ENCODE data around the gene SNAP47.

The SNAP47 gene

GRCh38 chr1:227731241-227731677 lies 4.0 kb upstream of the SNAP47 start:
- Histone ChIP-seq H3K27me3 (ENCODE audit: control insufficient read depth in 3 of 3, insufficient read depth in 3 of 3, low read depth in 1 of 3, low read length in 3 of 3) (peaks cover 0 to 1% (median 0%) of the 10 kb centered on the region in 3 experiments), H3K4me3 (ENCODE audit: low read length in 2 of 2) (no peak overlapping the region), H4K91ac (ENCODE audit: low read depth, low read length, poor library complexity) (no peak overlapping the region), H3K23ac (ENCODE audit: low read depth, low read length, poor library complexity) (no peak overlapping the region), H3K4me2 (ENCODE audit: insufficient read depth, low read length, poor library complexity, severe bottlenecking) (no peak overlapping the region), H3K27ac (replicated peaks; ENCODE audit: low read length) (no peak overlapping the region), H3K36me3 (replicated peaks in 1 of 2; ENCODE audit: control insufficient read depth in 2 of 2, insufficient read depth in 2 of 2, low read length in 2 of 2) (peaks cover 27 to 34% of the 10 kb centered on the region in 2 donors), H3K14ac (ENCODE audit: low read length) (no peak overlapping the region), H3K4ac (ENCODE audit: low read length) (no peak overlapping the region), H3K18ac (ENCODE audit: low read length) (no peak overlapping the region), H4K8ac (ENCODE audit: low read depth, low read length) (no peak overlapping the region), H3K9ac (ENCODE audit: low read depth, low read length, poor library complexity) (no peak overlapping the region), H2BK15ac (ENCODE audit: low read length) (no peak overlapping the region), H3K9me3 (replicated peaks in 1 of 2; ENCODE audit: control insufficient read depth in 2 of 2, insufficient read depth in 1 of 2, low read depth in 1 of 2, low read length in 2 of 2) (peaks cover 0 to 3% of the 10 kb centered on the region in 2 donors), H3K79me1 (ENCODE audit: low read depth, low read length) (peaks cover 27% of the 10 kb centered on the region), H2AK5ac (ENCODE audit: low read depth, low read length) (no peak overlapping the region), H2BK120ac (ENCODE audit: low read depth, low read length) (no peak overlapping the region), H3K4me1 (ENCODE audit: control insufficient read depth in 2 of 2, insufficient read depth in 1 of 2, low read depth in 1 of 2, low read length in 2 of 2) (peaks cover 16 to 20% of the 10 kb centered on the region in 2 donors), H2AFZ (ENCODE audit: low read length) (no peak overlapping the region), H2BK5ac (ENCODE audit: low read length) (no peak overlapping the region), H2BK12ac (ENCODE audit: low read length) (no peak overlapping the region)
- no peak for DNase-seq (ENCODE audit: low spot score)
- no CpG with 5 or more reads among the region's 11 CpGs for WGBS, 2 donors (ENCODE audit: extremely low coverage in 2 of 2, insufficient read length in 2 of 2, insufficient replicate concordance in 1 of 2)

GRCh38 chr1:227731696-227732585 lies 3.3 kb upstream of the SNAP47 start:
- no peak overlapping the region for H3K4me2 ChIP-seq (ENCODE audit: insufficient read depth, low read length, poor library complexity, severe bottlenecking)
- no peak overlapping the region for H2BK15ac ChIP-seq (ENCODE audit: low read length)
- peaks cover 0 to 1% (median 0%) of the 10 kb centered on the region in 3 experiments for H3K27me3 ChIP-seq (ENCODE audit: control insufficient read depth in 3 of 3, insufficient read depth in 3 of 3, low read depth in 1 of 3, low read length in 3 of 3)
- no peak overlapping the region for H2BK12ac ChIP-seq (ENCODE audit: low read length)
- no peak overlapping the region for H4K91ac ChIP-seq (ENCODE audit: low read depth, low read length, poor library complexity)
- no peak overlapping the region for H4K8ac ChIP-seq (ENCODE audit: low read depth, low read length)
- H3K9ac ChIP-seq (ENCODE audit: low read depth, low read length, poor library complexity), result no peak overlapping the region
- no peak overlapping the region for H3K14ac ChIP-seq (ENCODE audit: low read length)
- no peak overlapping the region for H3K18ac ChIP-seq (ENCODE audit: low read length)
- H2BK5ac ChIP-seq (ENCODE audit: low read length), result no peak overlapping the region
- DNase-seq (ENCODE audit: low spot score), result no peak
- H3K9me3 ChIP-seq (replicated peaks in 1 of 2; ENCODE audit: control insufficient read depth in 2 of 2, insufficient read depth in 1 of 2, low read depth in 1 of 2, low read length in 2 of 2), result no peaks in the 10 kb centered on the region
- no peak overlapping the region for H3K4me3 ChIP-seq (ENCODE audit: low read length in 2 of 2)
- peak overlapping the region; percentile 0 for H3K23ac ChIP-seq (ENCODE audit: low read depth, low read length, poor library complexity)
- peaks cover 17 to 20% of the 10 kb centered on the region in 2 donors for H3K4me1 ChIP-seq (ENCODE audit: control insufficient read depth in 2 of 2, insufficient read depth in 1 of 2, low read depth in 1 of 2, low read length in 2 of 2)
- no peak overlapping the region for H2AFZ ChIP-seq (ENCODE audit: low read length)
- no CpG with 5 or more reads among the region's 19 CpGs for WGBS, 2 donors (ENCODE audit: extremely low coverage in 2 of 2, insufficient read length in 2 of 2, insufficient replicate concordance in 1 of 2)
- H3K4ac ChIP-seq (ENCODE audit: low read length), result no peak overlapping the region
- H3K79me1 ChIP-seq (ENCODE audit: low read depth, low read length), result peaks cover 30% of the 10 kb centered on the region
- H3K27ac ChIP-seq (replicated peaks; ENCODE audit: low read length), result no peak overlapping the region
- no peak overlapping the region for H2AK5ac ChIP-seq (ENCODE audit: low read depth, low read length)
- peaks cover 27 to 34% of the 10 kb centered on the region in 2 donors for H3K36me3 ChIP-seq (replicated peaks in 1 of 2; ENCODE audit: control insufficient read depth in 2 of 2, insufficient read depth in 2 of 2, low read length in 2 of 2)
- no peak overlapping the region for H2BK120ac ChIP-seq (ENCODE audit: low read depth, low read length)

DNA sequence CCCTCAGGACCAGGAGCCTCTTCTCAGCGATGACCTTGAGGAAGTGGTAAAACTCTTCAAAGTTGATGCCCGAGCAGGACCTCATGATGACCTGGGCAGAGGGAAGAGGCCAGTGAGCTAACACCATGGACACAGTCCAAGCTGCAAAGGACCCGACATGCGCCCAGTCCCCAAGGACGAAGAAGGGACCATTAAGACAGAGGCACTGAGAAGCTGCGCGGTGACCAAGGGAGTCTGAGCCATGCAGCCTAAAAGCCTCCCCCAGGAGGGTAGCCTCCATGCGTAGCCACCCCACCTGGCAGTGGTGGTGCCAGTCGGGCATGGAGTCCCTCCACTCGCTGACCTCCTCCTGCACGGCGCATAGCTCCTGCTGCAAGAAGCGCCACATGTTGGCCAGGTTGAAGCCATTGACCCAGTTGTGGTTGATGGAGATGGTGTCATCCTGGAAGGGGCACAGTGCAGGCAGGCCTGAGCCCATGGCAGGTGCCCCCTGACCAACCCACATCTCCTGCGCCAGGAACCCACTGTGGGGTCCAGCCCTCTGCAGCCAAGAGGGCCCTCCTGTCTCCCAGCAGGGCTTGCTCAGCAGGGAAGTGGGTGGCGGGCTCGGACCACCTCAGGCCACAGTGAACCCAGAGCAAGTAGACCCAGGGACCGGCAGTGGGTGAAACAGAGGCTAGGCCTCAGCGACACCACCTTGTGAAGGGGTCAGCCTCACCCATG lies 2.5 kb upstream of the SNAP47 start:
- no peak overlapping the region for H3K4me2 ChIP-seq (ENCODE audit: insufficient read depth, low read length, poor library complexity, severe bottlenecking)
- H3K36me3 ChIP-seq (replicated peaks in 1 of 2; ENCODE audit: control insufficient read depth in 2 of 2, insufficient read depth in 2 of 2, low read length in 2 of 2), result peaks cover 27 to 34% of the 10 kb centered on the region in 2 donors
- peaks cover 0 to 1% (median 0%) of the 10 kb centered on the region in 3 experiments for H3K27me3 ChIP-seq (ENCODE audit: control insufficient read depth in 3 of 3, insufficient read depth in 3 of 3, low read depth in 1 of 3, low read length in 3 of 3)
- H3K79me1 ChIP-seq (ENCODE audit: low read depth, low read length), result peaks cover 31% of the 10 kb centered on the region
- H3K9me3 ChIP-seq (replicated peaks in 1 of 2; ENCODE audit: control insufficient read depth in 2 of 2, insufficient read depth in 1 of 2, low read depth in 1 of 2, low read length in 2 of 2), result no peaks in the 10 kb centered on the region
- H3K14ac ChIP-seq (ENCODE audit: low read length), result no peak overlapping the region
- no peak overlapping the region for H2BK12ac ChIP-seq (ENCODE audit: low read length)
- peaks cover 17 to 20% of the 10 kb centered on the region in 2 donors for H3K4me1 ChIP-seq (ENCODE audit: control insufficient read depth in 2 of 2, insufficient read depth in 1 of 2, low read depth in 1 of 2, low read length in 2 of 2)
- no peak overlapping the region for H3K9ac ChIP-seq (ENCODE audit: low read depth, low read length, poor library complexity)
- no peak overlapping the region for H4K91ac ChIP-seq (ENCODE audit: low read depth, low read length, poor library complexity)
- no peak overlapping the region for H2BK15ac ChIP-seq (ENCODE audit: low read length)
- H3K23ac ChIP-seq (ENCODE audit: low read depth, low read length, poor library complexity), result peak overlapping the region; percentile 33
- H2AK5ac ChIP-seq (ENCODE audit: low read depth, low read length), result no peak overlapping the region
- no peak overlapping the region for H4K8ac ChIP-seq (ENCODE audit: low read depth, low read length)
- no peak overlapping the region for H2BK5ac ChIP-seq (ENCODE audit: low read length)
- no peak for DNase-seq (ENCODE audit: low spot score)
- no peak overlapping the region for H2BK120ac ChIP-seq (ENCODE audit: low read depth, low read length)
- no peak overlapping the region for H3K18ac ChIP-seq (ENCODE audit: low read length)
- no peak overlapping the region for H3K4ac ChIP-seq (ENCODE audit: low read length)
- H2AFZ ChIP-seq (ENCODE audit: low read length), result no peak overlapping the region
- WGBS, 2 donors (ENCODE audit: extremely low coverage in 2 of 2, insufficient read length in 2 of 2, insufficient replicate concordance in 1 of 2), result no CpG with 5 or more reads among the region's 18 CpGs
- H3K4me3 ChIP-seq (ENCODE audit: low read length in 2 of 2), result peak overlapping the region in 1 of 2 donors; percentile 14
- no peak overlapping the region for H3K27ac ChIP-seq (replicated peaks; ENCODE audit: low read length)

DNA sequence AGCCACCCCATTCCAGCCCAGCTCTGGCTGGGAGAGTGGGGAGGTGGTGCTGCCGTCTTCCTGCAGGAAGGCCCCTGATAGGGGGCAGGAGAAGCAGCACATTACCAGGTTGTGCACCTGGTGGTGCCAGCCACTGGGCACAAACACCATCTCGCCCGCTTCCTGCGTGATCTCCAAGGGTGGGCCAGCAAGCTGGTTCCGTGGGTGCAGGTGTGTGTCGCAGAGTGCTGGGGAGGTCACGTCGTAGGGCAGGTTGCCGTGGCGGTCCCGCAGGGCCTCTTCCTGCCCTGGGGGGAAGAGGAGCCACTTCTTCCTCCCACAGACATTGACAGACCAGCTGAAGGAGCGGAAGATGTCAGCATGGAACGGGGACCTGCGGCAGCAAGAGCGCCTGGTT lies 1.9 kb upstream of the SNAP47 start:
- Histone ChIP-seq H3K79me1 (ENCODE audit: low read depth, low read length) (peaks cover 31% of the 10 kb centered on the region), H2BK12ac (ENCODE audit: low read length) (no peak overlapping the region), H3K27ac (replicated peaks; ENCODE audit: low read length) (no peak overlapping the region), H3K4me3 (ENCODE audit: low read length in 2 of 2) (peak overlapping the region in 1 of 2 donors; percentile 68), H2AFZ (ENCODE audit: low read length) (no peak overlapping the region), H3K14ac (ENCODE audit: low read length) (no peak overlapping the region), H3K36me3 (replicated peaks in 1 of 2; ENCODE audit: control insufficient read depth in 2 of 2, insufficient read depth in 2 of 2, low read length in 2 of 2) (peaks cover 27 to 36% of the 10 kb centered on the region in 2 donors), H4K8ac (ENCODE audit: low read depth, low read length) (no peak overlapping the region), H2BK15ac (ENCODE audit: low read length) (no peak overlapping the region), H2AK5ac (ENCODE audit: low read depth, low read length) (peak overlapping the region; percentile 50), H3K23ac (ENCODE audit: low read depth, low read length, poor library complexity) (peak overlapping the region; percentile 33), H3K4me1 (ENCODE audit: control insufficient read depth in 2 of 2, insufficient read depth in 1 of 2, low read depth in 1 of 2, low read length in 2 of 2) (peaks cover 17% of the 10 kb centered on the region in 2 donors), H3K9ac (ENCODE audit: low read depth, low read length, poor library complexity) (no peak overlapping the region), H3K4me2 (ENCODE audit: insufficient read depth, low read length, poor library complexity, severe bottlenecking) (no peak overlapping the region), H3K27me3 (ENCODE audit: control insufficient read depth in 3 of 3, insufficient read depth in 3 of 3, low read depth in 1 of 3, low read length in 3 of 3) (peaks cover 0 to 1% (median 0%) of the 10 kb centered on the region in 3 experiments), H2BK5ac (ENCODE audit: low read length) (peak overlapping the region; percentile 89), H2BK120ac (ENCODE audit: low read depth, low read length) (no peak overlapping the region), H3K18ac (ENCODE audit: low read length) (no peak overlapping the region), H4K91ac (ENCODE audit: low read depth, low read length, poor library complexity) (no peak overlapping the region), H3K4ac (ENCODE audit: low read length) (no peak overlapping the region), H3K9me3 (replicated peaks in 1 of 2; ENCODE audit: control insufficient read depth in 2 of 2, insufficient read depth in 1 of 2, low read depth in 1 of 2, low read length in 2 of 2) (no peaks in the 10 kb centered on the region)
- DNase-seq (ENCODE audit: low spot score), result no peak
- no CpG with 5 or more reads among the region's 15 CpGs for WGBS, 2 donors (ENCODE audit: extremely low coverage in 2 of 2, insufficient read length in 2 of 2, insufficient replicate concordance in 1 of 2)
